ENCODE data around the gene TMEM143. TPM values are rescaled to one million over a fixed set of nuclear protein-coding genes. Genes with fewer than 3 reads are reported as not detected.

The TMEM143 gene
- total and polyA plus RNA-seq, 4 donors, result 3.2 to 10.2 (median 6.7) TPM

- TF ChIP-seq CTCF (IDR thresholded peaks at IDR 0.05; ENCODE audit: low read depth, low read length, missing input control), result no peak
- 97% methylated on average over 23 of the region's 23 CpGs for WGBS
- DNase-seq (ENCODE audit: low spot score), result no peak
- no peak overlapping the region for H3K9ac ChIP-seq (ENCODE audit: low read depth in 1 of 2, low read length in 2 of 2)
- H3K27me3 ChIP-seq (ENCODE audit: control insufficient read depth in 4 of 4, insufficient read depth in 4 of 4, low read length in 3 of 4), result no peaks in the 10 kb centered on the region
- H3K9me3 ChIP-seq (ENCODE audit: control insufficient read depth in 4 of 4, low read length in 3 of 4), result no peaks in the 10 kb centered on the region
- H3K27ac ChIP-seq (ENCODE audit: low read depth in 1 of 2, low read length in 2 of 2), result no peak overlapping the region
- H3K4me3 ChIP-seq (ENCODE audit: low read depth in 1 of 3, low read length in 3 of 3), result no peak overlapping the region
- no peaks in the 10 kb centered on the region for H3K4me1 ChIP-seq (ENCODE audit: control insufficient read depth in 4 of 4, insufficient read depth in 4 of 4, low read length in 3 of 4)
- H3K36me3 ChIP-seq (ENCODE audit: control insufficient read depth in 4 of 4, insufficient read depth in 3 of 4, low read depth in 1 of 4, low read length in 3 of 4), result peaks cover 0 to 8% (median 4%) of the 10 kb centered on the region in 4 donors
Observed at GRCh38 chr19:48342841-48343540, 20.7 kb downstream of the TMEM143 start.

GRCh38 chr19:48342414-48342738, 21.4 kb downstream of the TMEM143 start:
- H3K9ac ChIP-seq (ENCODE audit: low read depth in 1 of 2, low read length in 2 of 2), result no peak overlapping the region
- no peaks in the 10 kb centered on the region for H3K27me3 ChIP-seq (ENCODE audit: control insufficient read depth in 4 of 4, insufficient read depth in 4 of 4, low read length in 3 of 4)
- WGBS, result 96% methylated on average over 20 of the region's 20 CpGs
- TF ChIP-seq HNF4A (conservative IDR thresholded peaks at IDR 0.05), result no peak
- TF ChIP-seq RAD21 (IDR thresholded peaks at IDR 0.05), result no peak
- no peak for DNase-seq (ENCODE audit: low spot score)
- peaks cover 0 to 8% (median 4%) of the 10 kb centered on the region in 4 donors for H3K36me3 ChIP-seq (ENCODE audit: control insufficient read depth in 4 of 4, insufficient read depth in 3 of 4, low read depth in 1 of 4, low read length in 3 of 4)
- no peaks in the 10 kb centered on the region for H3K4me1 ChIP-seq (ENCODE audit: control insufficient read depth in 4 of 4, insufficient read depth in 4 of 4, low read length in 3 of 4)
- H3K27ac ChIP-seq (ENCODE audit: low read depth in 1 of 2, low read length in 2 of 2), result no peak overlapping the region
- H3K4me3 ChIP-seq (ENCODE audit: low read depth in 1 of 3, low read length in 3 of 3), result no peak overlapping the region
- H3K9me3 ChIP-seq (ENCODE audit: control insufficient read depth in 4 of 4, low read length in 3 of 4), result no peaks in the 10 kb centered on the region

- no peaks in the 10 kb centered on the region for H3K4me1 ChIP-seq (ENCODE audit: control insufficient read depth in 4 of 4, insufficient read depth in 4 of 4, low read length in 3 of 4)
- H3K9me3 ChIP-seq (ENCODE audit: control insufficient read depth in 4 of 4, low read length in 3 of 4), result no peaks in the 10 kb centered on the region
- H3K4me3 ChIP-seq (ENCODE audit: low read depth in 1 of 3, low read length in 3 of 3), result no peak overlapping the region
- H3K36me3 ChIP-seq (ENCODE audit: control insufficient read depth in 4 of 4, insufficient read depth in 3 of 4, low read depth in 1 of 4, low read length in 3 of 4), result peaks cover 0 to 8% (median 5%) of the 10 kb centered on the region in 4 donors
- 97% methylated on average over 10 of the region's 10 CpGs for WGBS
- no peak overlapping the region for H3K9ac ChIP-seq (ENCODE audit: low read depth in 1 of 2, low read length in 2 of 2)
- no peak for DNase-seq (ENCODE audit: low spot score)
- no peak overlapping the region for H3K27ac ChIP-seq (ENCODE audit: low read depth in 1 of 2, low read length in 2 of 2)
- H3K27me3 ChIP-seq (ENCODE audit: control insufficient read depth in 4 of 4, insufficient read depth in 4 of 4, low read length in 3 of 4), result no peaks in the 10 kb centered on the region
- no peak for TF ChIP-seq NR2F2 (IDR thresholded peaks at IDR 0.05)
- no peak for TF ChIP-seq FOXA2 (IDR thresholded peaks at IDR 0.05)
- TF ChIP-seq MAX (IDR thresholded peaks at IDR 0.05), result no peak
- no peak for TF ChIP-seq GABPA (IDR thresholded peaks at IDR 0.05 in 1 of 2, conservative IDR thresholded peaks at IDR 0.05 in 1 of 2)
- TF ChIP-seq HNF4A (conservative IDR thresholded peaks at IDR 0.05), result no peak
- TF ChIP-seq, protein P1, sequence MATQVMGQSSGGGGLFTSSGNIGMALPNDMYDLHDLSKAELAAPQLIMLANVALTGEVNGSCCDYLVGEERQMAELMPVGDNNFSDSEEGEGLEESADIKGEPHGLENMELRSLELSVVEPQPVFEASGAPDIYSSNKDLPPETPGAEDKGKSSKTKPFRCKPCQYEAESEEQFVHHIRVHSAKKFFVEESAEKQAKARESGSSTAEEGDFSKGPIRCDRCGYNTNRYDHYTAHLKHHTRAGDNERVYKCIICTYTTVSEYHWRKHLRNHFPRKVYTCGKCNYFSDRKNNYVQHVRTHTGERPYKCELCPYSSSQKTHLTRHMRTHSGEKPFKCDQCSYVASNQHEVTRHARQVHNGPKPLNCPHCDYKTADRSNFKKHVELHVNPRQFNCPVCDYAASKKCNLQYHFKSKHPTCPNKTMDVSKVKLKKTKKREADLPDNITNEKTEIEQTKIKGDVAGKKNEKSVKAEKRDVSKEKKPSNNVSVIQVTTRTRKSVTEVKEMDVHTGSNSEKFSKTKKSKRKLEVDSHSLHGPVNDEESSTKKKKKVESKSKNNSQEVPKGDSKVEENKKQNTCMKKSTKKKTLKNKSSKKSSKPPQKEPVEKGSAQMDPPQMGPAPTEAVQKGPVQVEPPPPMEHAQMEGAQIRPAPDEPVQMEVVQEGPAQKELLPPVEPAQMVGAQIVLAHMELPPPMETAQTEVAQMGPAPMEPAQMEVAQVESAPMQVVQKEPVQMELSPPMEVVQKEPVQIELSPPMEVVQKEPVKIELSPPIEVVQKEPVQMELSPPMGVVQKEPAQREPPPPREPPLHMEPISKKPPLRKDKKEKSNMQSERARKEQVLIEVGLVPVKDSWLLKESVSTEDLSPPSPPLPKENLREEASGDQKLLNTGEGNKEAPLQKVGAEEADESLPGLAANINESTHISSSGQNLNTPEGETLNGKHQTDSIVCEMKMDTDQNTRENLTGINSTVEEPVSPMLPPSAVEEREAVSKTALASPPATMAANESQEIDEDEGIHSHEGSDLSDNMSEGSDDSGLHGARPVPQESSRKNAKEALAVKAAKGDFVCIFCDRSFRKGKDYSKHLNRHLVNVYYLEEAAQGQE (IDR thresholded peaks at IDR 0.05), result no peak
- TF ChIP-seq ATF3 (IDR thresholded peaks at IDR 0.05), result no peak
- no peak for TF ChIP-seq TAF1 (conservative IDR thresholded peaks at IDR 0.05)
- no peak for TF ChIP-seq SP1 (IDR thresholded peaks at IDR 0.05)
- TF ChIP-seq RAD21 (IDR thresholded peaks at IDR 0.05), result no peak
- TF ChIP-seq JUND (IDR thresholded peaks at IDR 0.05), result no peak
- no peak for TF ChIP-seq FOXA1 (IDR thresholded peaks at IDR 0.05)
Observed at GRCh38 chr19:48341515-48342413, 22.0 kb downstream of the TMEM143 start.
